M059J (cell line): ENCODE measurements around the gene TBX18. TPM values are rescaled to one million over a fixed set of nuclear protein-coding genes. Genes with fewer than 3 reads are reported as not detected.

Experiments
- DNase-seq: peaks from one replicate; pipeline ENCODE4 v3.0.0-alpha.2; 2012; ENCODE audit warnings: low read depth
- total RNA-seq: library from RNA; depleted of rRNA; stranded (reverse); fragments of >200 nt; shearing (Covaris generic); gene quantifications from 2 replicates; pipeline ENCODE4 v1.2.3, GENCODE V29; 2014

The TBX18 gene
- total RNA-seq, 1 experiment from 2014 or later, result not detected

GRCh38 chr6:84748376-84748775, 16.0 kb downstream of the TBX18 start:
- no peak for DNase-seq

GRCh38 chr6:84743616-84744015, 20.8 kb downstream of the TBX18 start:
- DNase-seq, result no peak

- DNase-seq, result no peak
These were observed 24.0 kb downstream of the TBX18 start for GRCh38 chr6:84740385-84740784.

GRCh38 chr6:84739866-84740208, 24.6 kb downstream of the TBX18 start:
- no peak for DNase-seq

GRCh38 chr6:84738996-84739865, 25.2 kb downstream of the TBX18 start:
- no peak for DNase-seq

- DNase-seq, result no peak
These were observed 30.5 kb downstream of the TBX18 start for GRCh38 chr6:84733889-84734288.

- no peak for DNase-seq
These were observed 32.5 kb downstream of the TBX18 start for GRCh38 chr6:84731901-84732300.

GRCh38 chr6:84731401-84731800, 33.0 kb downstream of the TBX18 start:
- no peak for DNase-seq

GRCh38 chr6:84728602-84729001, 35.8 kb downstream of the TBX18 start:
- DNase-seq, result peak; percentile 19

GRCh38 chr6:84719152-84719551, 45.2 kb downstream of the TBX18 start:
- DNase-seq, result no peak

- DNase-seq, result no peak
These were observed 46.1 kb downstream of the TBX18 start for GRCh38 chr6:84718038-84718955.

- no peak for DNase-seq
These were observed 55.3 kb downstream of the TBX18 start for GRCh38 chr6:84709121-84709520.

- no peak for DNase-seq
These were observed 57.2 kb downstream of the TBX18 start for GRCh38 chr6:84707171-84707570.

GRCh38 chr6:84696166-84696565, 68.2 kb downstream of the TBX18 start:
- no peak for DNase-seq

- no peak for DNase-seq
These were observed 72.3 kb downstream of the TBX18 start for GRCh38 chr6:84691978-84692623.

GRCh38 chr6:84688141-84688873, 76.1 kb downstream of the TBX18 start:
- DNase-seq, result no peak

- DNase-seq, result peak; percentile 32
These were observed 77.0 kb downstream of the TBX18 start for GRCh38 chr6:84687431-84687830.

- no peak for DNase-seq
These were observed 78.3 kb downstream of the TBX18 start for GRCh38 chr6:84685983-84686584.

GRCh38 chr6:84681693-84682326, 82.6 kb downstream of the TBX18 start:
- no peak for DNase-seq

- no peak for DNase-seq
These were observed 88.7 kb downstream of the TBX18 start for GRCh38 chr6:84675651-84676050.

GRCh38 chr6:84674395-84674794, 90.0 kb downstream of the TBX18 start:
- DNase-seq, result no peak
